Measurements from ENCODE around the gene LMNA.
"Not testable (repeated sequence)": the region's sequence is repeated elsewhere in the genome, so short reads cannot be mapped to it uniquely, and the experiment has no call there.

Gene LMNA

DNA sequence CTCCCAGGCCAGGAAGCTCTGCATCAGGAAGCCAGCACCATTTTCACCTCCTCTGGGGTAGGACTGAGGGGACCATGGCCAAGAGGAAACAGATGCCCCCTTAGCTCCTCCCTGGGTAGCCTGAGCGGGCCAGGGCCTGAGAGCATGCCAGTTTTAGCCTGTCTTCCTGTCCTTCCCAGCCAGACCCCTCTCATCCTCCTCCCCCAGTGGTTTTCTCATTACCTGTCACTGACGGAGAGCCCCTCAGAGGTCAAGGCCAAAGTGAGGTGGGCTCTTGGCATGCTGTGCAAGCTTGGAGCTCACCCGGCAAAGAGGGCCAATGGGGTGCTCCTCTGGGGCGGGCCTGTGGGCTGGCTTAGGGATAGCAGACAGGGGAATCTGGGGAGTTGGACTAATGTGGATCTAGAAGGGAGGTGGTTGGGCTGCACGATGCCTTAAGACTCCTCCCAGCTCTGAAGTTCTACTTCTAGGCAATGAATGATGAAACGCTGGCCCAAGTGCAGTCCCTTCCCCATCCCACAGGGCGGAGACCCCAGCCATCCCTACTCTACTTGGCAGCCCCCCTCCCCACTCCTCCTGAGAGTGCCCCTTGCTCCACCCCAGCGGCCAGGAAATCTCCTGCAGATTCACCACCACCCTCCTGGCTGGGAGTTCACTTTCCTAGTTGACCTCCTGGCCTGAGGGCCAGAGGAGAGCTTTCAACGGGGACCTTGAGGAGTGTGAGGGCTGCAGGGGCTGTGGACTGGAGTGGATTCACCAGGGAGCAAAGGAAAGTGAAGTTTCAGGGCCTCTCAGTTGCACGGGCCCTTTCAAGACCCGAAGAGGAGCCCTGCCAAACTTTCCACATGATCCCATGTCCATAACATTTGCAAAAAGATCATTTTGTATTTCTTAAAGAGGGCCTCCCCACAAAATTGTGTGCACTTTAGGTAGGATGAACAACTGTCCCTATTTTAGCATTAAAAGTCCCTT, 9.4 kb upstream of the LMNA start:
- no peak for DNase-seq

DNA sequence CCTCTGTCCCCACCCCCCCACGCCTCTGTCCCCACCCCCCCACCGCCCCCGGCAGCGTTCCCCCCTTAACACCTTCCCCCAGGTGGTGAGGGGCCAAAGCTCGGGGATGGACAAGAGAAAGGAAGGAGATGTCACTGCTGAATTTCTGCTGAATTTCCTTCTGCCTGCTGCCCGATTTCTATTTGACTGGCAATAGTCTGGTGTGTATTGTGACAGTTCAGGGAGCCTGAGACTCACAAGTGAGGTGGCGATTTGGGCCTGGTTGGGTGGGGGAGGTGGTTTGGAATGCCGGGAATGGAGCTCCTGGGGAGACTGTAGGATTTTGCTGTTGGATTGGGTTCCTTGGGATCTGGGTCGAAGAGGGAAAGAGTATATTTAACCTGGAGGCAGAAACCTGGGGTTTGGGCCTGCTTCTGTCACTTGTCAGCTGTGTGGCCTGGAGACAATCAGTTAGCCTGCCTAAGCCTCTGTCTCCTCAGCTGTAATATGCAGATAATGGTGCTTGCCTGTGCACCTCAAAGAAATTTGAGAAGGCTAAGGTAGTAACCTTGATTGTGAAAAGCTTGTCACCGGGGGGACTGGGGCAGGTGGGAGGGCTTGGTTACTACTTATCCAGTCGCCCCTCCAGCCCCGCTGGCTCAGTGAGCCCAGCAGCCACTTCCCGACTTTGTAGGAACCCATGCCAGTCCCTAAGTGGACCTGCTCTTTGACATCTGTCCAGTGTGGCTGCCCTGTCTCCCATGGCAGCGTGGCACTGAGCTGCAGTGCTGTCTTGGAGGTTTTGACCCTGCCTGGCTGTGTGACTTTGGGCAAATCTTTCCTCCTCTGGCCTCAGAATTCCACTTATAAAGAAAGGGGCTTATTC, 7.7 kb upstream of the LMNA start:
- DNase-seq: no peak

DNA sequence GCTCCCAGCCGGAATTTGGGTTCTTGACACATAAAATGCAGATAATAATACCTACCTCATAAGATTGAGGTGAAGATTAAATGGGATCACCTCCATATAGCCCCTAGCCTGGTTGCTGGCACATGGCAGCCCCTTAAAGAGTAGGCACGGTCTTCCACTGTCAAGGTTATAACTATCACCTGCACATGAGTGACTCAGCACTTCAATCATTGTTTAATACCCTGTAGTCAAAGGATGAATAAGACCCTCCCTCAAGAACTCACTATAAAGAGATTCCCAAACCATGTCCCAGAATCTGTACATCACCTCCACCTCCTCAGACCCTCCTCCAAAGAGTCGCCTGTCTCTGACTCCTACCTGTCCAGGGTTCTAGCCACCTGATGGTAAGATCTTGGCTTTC, 6.5 kb upstream of the LMNA start:
- no peak for DNase-seq

DNA sequence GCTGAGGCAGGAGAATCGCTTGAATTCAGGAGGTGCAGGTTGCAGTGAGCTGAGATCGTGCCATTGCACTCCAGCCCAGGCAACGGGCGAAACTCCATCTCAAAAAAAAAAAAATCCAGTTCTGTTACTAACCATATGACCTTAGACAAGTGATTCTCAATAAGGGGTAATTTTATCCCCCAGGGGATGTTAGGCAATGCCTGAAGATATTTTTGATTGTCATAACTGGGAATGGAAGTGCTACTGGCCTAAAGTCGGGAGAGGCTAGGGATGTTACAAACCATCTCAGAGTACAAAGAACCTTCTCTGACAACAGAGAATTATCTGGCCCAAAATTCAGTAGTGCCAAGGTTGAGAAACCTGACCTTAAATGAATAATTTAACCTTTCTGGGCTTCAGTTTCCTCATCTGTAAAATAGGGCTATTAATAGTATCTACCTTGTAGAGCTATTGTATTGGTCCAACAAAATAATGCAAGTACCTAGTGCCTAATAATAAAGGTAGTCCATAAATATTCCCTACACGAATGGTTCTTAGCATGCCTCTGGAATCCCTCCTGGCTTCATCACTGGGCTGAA, 5.8 kb upstream of the LMNA start:
- DNase-seq: no peak

DNA sequence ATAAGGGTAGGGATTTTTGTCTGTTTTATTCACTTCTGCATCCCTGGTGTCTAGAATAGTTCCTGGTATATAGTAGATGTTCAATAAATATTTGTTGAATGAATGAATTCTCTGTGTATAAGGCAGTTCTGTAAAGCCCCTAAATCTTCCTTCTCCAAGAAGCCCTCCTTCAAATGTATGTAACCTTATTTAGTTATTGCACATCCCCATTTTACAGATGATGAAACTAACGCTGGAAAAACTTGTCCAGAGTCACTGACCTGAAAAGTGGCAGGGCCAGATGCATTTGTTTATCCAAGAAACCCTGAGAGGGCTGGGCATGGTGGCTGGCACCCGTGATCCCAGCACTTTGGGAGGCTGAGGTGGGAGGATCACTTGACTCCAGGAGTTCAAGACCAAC, 4.3 kb upstream of the LMNA start:
- no peak for DNase-seq

DNA sequence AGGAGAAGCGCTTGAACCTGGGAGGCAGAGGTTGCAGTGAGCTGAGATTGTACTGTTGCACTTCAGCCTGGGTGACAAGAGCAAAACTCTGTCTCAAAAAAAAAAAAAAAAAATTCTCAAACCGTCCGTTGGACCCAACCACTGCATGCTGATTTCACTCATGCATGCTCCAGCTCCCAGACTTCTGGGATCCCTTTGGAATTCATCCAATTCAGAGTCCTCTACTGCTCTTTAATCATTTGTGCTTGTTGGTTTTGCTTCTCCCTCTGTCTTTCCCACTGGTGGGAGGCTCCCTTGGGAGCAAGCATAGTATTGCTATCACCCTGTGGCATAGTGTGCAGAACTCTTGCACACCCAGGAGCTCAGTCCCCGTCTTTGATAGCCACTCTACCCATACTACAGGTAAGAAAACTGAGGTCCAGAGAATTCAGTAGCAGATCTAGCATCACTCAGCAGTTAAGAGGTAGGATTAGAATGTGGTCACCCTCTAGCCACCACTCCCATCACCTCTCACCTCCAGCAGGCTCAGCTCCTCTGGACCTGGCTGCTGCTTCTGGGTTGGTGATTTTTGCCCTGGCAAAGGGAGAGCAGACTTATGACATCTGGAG, 3.1 kb upstream of the LMNA start:
- no peak for DNase-seq

DNA sequence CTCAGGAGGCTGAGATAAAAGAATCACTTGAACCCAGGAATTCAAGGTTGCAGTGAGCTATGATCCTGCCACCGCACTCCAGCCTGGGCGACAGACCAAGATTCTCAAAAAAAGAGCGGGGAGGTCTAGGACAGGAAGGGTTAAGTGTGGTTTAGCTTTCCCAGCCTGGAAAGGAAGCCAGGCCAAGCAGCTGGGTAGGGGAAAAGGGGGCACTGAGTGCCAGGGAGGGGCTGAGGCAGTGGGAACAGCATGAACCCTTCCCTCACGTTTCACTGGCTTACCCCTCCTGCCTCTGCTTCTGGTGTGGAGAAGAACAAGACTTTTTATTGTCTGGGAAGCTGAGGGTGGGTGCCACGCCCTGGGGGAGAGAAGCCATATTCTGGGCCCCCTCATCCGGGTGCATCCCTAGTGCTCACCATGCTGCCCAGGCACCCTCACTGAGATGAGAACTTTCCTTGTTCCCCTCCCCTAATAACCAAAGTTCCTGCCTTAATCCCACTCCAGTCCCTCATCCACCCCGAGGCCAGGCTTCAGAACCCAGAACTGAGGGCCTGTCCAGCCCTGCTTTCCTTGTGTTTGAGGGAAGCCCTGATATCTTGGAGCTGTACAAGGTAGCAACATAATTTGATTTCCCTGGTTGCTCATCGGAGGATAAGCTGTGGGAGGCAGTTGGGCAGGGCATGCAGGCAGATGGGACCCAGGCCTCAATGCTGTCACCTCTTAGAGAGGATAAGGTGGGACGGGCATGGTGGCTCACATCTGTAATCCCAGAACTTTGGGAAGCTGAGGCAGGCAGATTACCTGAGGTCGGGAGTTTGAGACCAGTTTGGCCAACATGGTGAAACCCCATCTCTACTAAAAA, 2.0 kb upstream of the LMNA start:
- DNase-seq: no peak

DNA sequence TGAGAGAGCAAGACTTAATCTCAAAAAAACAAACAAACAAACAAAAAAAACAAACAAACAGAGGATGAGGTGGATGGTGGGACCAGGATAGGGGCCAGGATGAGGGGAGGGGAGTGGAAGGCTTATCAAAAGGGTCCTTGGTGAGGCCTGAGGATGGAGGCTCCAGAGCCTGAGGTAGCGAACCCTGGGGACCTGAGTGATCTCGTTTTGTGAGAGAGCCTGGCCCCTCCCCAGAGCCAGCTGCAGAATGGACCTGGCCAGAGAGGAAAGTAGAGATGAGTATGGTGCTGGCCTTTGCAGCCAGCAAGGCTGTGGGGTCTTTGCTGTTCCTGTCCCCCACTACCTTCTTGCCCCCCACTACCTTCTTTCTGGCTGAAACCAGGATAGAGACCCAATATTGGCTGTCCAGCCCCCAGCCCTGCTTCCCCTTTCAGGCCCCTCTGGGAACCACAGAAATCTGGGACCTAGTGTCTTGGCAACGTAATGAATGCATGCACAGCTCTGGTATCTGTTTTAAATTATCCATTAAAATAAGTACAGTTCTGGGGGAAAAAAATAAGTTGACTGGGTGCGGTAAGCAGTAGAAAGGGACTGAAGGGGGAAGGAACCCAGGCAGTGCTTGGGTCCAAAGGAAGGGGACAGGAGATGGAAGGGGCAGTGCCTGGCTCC, 1.1 kb upstream of the LMNA start:
- DNase-seq: no peak

DNA sequence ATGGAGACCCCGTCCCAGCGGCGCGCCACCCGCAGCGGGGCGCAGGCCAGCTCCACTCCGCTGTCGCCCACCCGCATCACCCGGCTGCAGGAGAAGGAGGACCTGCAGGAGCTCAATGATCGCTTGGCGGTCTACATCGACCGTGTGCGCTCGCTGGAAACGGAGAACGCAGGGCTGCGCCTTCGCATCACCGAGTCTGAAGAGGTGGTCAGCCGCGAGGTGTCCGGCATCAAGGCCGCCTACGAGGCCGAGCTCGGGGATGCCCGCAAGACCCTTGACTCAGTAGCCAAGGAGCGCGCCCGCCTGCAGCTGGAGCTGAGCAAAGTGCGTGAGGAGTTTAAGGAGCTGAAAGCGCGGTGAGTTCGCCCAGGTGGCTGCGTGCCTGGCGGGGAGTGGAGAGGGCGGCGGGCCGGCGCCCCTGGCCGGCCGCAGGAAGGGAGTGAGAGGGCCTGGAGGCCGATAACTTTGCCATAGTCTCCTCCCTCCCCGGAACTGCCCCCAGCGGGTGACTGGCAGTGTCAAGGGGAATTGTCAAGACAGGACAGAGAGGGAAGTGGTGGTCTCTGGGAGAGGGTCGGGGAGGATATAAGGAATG, 505 bp downstream of the LMNA start:
- no peak for DNase-seq

DNA sequence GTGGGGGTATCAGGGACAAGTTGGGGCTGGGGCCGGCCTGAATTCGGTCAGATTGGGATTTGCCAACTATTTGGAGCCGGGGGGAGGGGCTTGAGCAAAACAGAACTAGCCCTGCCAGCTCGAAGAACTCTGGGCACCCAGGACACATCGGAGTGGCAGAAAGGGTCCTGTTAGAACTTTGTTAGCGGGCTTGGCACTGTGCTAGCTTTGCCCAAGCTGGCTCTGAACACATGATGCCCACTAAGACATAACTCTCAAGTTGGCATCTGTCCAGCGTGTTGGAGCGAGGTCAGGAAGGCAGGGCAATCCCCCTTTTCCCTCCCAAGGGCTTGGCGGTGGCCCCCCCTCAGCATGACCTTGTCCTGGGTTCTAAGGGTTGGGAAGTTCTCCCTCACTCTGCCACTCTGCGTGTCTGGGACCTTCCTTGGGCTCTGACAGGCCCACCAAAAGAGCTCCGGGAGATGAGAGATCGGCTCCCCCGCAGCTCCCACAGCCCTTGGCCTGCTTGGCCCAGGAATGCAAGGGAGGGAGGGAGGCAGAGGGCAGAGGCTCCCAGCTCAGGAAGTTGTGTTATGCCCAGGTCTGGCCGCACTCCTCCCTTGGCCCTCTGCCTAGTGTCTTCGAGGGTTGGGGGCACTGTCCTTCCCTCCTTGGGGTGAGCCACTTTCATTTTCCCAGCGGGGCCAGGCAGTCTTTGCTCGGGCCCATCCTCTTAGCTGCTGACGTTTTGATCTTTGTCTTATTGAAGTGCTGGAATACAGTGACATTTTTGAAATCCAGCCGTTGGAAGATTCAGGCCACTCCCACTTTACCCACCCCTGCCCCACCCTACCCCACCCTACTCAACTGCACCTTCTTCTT, 1.2 kb downstream of the LMNA start:
- no peak for DNase-seq

DNA sequence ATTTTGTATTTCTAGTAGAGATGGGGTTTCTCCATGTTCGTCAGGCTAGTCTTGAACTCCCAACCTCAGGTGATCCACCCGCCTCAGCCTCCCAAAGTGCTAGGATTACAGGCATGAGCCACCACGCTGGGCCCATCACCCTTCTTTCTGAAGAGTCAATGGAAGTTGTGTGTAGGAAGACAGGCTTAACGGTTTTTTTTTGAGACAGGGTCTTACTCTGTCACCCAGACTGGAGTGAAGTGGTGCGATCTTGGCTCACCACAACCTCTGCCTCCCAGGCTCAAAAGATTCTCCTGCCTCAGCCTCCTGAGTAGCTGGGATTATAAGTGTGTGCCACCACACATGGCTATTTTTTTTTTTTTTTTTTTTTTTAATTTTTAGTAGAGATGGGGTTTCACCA, 2.2 kb downstream of the LMNA start:
- DNase-seq: not testable (repeated sequence)

DNA sequence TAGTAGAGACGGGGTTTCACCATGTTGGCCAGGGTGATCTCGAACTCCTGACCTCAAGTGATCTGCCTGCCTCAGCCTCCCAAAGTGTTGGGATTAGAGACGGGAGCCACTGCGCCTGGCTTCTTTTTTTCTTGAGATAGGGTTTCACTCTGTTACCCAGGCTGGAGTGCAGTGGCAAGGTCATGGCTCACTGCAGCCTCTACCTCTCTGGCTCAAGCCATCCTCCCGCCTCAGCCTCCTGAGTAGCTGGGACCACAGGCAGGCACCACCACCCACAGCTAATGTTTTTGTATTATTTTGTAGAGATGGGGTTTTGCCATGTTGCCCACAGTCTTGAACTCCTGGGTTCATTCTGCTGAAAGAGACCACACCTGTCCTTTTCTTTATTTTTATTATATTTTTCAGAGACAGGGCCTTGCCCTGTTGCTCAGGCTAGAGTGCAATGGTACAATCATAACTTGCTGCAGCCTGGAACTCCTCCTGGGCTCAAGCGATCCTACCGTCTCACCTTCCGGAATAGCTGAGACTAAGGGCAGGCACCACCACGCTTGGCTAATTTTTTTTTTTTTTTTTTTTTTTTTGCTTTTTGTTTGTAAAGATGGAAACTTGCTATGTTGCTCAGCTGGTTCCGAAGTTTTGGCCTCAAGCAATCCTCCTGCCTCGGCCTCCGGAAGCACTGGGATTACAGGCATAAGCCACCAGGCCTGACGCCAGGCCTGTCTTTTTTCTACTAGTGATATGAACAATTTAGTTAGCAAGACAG, 3.1 kb downstream of the LMNA start:
- no peak for DNase-seq

DNA sequence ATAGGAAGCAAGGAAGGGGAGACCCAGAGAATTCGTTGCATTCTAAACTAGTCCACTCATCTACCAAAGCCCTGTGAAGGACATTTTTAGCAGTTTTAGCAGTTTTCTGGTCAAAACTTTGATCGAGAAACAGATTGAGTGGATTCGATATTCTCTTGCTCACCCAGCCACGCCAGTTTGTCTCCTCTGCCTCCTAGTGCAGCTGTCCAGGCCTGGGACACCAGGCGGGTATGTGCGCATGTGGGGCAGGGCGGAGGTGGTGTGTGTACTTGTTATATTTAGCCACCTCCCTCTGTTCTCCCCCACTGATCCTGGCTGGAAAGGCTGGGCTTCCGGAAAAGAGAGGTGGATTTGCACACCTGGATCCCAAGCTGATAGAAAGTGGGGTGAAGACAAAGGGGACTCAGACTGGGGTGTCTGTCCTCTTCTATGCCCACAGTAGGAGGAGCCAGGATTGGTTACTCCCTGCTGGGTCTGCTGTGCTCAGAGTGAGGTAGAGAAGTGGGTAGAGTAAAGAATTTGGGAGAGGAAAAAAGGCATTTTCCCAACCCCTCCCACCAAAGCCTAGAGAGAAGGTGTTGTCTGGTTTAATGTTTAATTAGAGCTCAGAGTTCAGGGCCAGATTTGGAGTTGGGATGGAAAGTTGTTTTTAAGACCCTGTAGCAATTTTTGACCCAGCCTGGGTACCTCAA, 3.8 kb downstream of the LMNA start:
- no peak for DNase-seq

DNA sequence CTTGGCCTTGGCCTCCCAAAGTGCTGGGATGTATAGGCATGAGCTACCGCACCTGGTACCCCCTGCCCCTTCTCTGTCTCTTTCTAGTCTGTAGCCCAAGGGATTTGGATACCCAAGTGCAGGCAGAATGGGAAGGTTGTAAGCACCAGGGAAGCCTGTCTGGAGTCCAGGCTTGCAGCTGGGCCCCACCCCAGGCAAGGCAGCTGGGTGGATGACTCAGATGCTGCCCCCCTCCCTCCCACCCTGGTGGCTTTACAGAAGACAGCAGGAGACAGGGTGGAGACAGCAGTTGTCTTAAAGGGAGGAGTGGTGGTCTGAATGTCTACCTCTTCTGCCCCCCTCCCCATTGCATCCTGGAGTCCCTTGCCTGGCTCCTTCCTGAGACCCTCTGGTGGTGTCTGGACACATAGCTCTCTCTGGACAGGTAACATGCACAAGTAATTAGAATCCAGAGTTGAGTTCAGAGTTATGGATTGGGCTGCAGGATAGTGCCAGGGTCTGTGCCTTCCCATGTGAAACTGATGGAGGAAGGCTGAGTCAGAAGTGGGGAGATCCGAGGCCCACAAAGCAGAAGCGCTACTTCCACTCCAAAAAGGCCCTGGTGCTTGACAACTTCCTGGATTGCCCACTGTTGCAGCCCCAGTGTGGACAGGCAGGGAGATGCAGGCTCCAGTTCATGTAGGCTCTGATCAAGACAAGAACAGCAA, 5.1 kb downstream of the LMNA start:
- DNase-seq: no peak

DNA sequence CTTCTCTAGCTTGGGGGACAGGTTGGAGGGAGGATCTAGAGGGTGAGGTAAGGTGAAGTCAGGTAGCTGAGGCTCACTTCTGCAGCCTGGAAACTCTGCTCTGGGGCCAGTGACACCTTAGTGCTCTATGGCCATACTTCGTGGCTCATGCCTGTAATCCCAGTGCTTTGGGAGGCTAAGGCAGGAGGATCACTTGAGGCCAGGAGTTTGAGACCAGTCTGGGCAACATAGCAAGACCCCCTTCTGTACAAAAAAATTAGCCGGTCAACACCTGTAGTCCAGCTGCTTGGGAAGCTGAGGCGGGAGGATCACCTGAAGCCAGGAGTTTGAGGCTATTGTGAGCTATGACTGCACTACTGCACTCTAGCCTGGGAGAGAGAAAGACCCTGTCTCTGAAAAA, 5.8 kb downstream of the LMNA start:
- DNase-seq: no peak

DNA sequence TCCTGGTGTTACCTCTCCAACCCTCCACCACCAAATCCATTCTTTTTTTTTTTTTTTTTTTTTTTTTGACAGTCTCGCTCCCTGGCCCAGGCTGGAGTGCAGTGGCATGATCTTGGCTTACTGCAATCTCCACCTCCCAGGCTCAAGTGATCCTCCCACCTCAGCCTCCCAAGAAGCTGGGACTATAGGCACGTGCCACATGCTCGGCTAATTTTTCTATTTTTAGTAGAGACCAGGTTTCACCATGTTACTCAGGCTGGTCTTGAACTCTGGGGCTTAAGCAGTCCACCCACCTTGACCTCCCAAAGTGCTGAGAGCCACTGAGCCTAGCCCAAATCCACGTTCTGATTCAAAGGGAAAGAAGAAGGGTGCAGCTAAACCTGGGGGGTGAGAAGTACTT, 6.5 kb downstream of the LMNA start:
- not testable (repeated sequence) for DNase-seq

DNA sequence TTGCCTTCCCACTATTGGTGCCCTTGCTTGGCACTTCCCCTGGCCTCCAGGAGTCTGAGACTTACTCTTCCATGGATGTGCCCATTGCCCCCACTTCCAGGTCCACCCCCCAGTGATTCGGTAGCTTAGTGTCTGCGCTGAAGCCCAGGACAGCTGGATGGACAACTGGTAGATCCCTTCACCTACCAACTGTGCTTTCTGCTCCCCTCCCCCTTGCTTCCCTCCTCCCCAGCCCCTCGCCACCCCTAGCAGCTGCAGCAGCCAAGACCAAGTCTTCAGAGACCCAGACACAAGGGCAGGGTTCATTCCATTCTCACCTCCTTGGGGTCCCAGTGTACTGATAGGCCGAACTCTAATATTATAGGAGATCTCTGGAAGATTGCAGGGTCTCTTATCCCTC, 6.9 kb downstream of the LMNA start:
- DNase-seq: no peak

DNA sequence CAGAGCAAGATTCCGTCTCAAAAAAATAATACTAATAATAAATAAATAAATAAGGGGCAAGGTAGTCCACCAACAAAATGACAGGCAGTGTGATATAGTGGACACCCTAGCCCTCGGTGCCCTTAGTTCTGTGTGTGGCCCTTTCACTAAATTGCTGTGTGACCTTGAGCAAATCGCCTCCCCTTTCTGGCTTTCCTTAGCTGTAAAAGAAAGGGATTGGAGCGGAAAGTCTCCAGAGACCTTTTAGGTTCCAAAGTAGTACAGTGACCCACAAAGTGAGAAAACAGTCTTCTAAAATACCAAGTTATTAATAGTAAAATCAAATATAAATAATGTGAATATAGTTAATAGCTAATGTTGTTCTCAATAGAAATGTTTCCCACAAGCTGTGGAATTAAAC, 7.6 kb downstream of the LMNA start:
- no peak for DNase-seq
